Endothelial cell of umbilical vein (primary cell): ENCODE data around the gene SCPEP1.

Experiments used
- CTCF ChIP-seq, 2 donors: IDR thresholded peaks; 1 replicate in 1 of 2; 2 replicates in 1 of 2; pipeline ENCODE4 v1.5.1; 2011; ENCODE audit warnings: low read length in 2 of 2, mild to moderate bottlenecking in 2 of 2, moderate library complexity in 2 of 2, control low read depth in 1 of 2, inconsistent platforms in 1 of 2, low read depth in 1 of 2; ENCODE audit not compliant: insufficient read depth in 1 of 2; ENCODE audit errors: extremely low read depth in 1 of 2
- EZH2 ChIP-seq: IDR thresholded peaks from 2 replicates; pipeline ENCODE4 v1.6.1; 2012; ENCODE audit warnings: borderline replicate concordance, low read depth, mild to moderate bottlenecking, moderate library complexity, low read length, inconsistent platforms; ENCODE audit not compliant: severe bottlenecking
- JUN ChIP-seq: IDR thresholded peaks from 2 replicates; pipeline ENCODE4 v1.6.1; 2011; ENCODE audit warnings: borderline replicate concordance, low read depth; ENCODE audit not compliant: insufficient read length, insufficient read depth
- MAX ChIP-seq: IDR thresholded peaks from 2 replicates; pipeline ENCODE4 v1.6.1; 2011; ENCODE audit not compliant: insufficient read depth, insufficient read length
- POLR2A ChIP-seq: IDR thresholded peaks from 2 replicates; pipeline ENCODE4 v1.6.1; 2012; ENCODE audit warnings: low read depth, mild to moderate bottlenecking, control low read depth, low read length
- POLR2AphosphoS5 ChIP-seq: IDR thresholded peaks from 2 replicates; pipeline ENCODE4 v1.6.1; 2012; ENCODE audit warnings: low read depth, mild to moderate bottlenecking, control low read depth, low read length, moderate library complexity; ENCODE audit not compliant: insufficient read depth

GRCh38 chr17:57002904-57003303 is 25.0 kb downstream of the SCPEP1 start:
- no peak for TF ChIP-seq POLR2A
- no peak for TF ChIP-seq CTCF (IDR thresholded peaks at IDR 0.05; ENCODE audit: extremely low read depth in 1 of 2, insufficient read depth in 1 of 2, low read depth in 1 of 2, low read length in 2 of 2)
- no peak for TF ChIP-seq MAX
- TF ChIP-seq JUN = no peak
- no peak for TF ChIP-seq EZH2
- no peak for TF ChIP-seq POLR2AphosphoS5
